Measurements from ENCODE around the gene IRF4.
A peak's percentile ranks its signal among the peaks of the same experiment; 100 is the strongest.

Gene IRF4

DNA sequence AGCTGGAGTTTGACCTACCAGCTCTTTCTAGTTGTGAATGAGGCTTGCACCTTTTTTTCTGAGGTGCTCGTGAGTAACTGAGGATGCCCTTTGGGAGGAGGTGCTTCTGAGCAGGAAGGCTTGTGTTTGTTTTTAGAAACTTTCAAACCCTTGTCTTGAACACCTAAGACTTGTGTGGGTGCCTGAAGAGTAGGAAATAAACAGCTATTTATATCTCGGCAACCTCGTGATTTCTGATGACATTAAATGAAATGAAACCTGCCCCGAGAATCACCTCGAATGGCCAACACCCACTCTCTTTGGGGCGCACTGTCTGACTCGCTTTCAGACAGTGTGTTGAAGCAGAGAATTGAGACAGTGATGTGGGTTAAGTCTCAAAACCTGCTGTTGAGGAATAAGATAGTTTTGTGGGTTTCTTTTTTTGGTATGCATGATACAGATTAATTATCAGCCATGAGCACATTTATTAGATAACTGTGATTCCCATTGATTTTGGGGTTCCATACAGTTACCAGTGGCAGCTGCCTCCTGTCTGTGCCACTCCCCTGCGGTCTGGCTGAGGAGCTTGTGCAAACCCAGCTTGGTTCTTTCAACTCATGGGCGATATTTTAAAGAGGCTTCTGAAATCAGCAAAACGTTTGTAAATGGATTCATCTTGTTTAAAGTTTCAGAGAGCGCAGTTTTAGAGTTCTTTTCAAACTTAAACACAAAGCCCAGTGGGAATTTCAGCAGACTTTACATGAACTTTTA is 8.4 kb downstream of the IRF4 start:
- no peak for DNase-seq

DNA sequence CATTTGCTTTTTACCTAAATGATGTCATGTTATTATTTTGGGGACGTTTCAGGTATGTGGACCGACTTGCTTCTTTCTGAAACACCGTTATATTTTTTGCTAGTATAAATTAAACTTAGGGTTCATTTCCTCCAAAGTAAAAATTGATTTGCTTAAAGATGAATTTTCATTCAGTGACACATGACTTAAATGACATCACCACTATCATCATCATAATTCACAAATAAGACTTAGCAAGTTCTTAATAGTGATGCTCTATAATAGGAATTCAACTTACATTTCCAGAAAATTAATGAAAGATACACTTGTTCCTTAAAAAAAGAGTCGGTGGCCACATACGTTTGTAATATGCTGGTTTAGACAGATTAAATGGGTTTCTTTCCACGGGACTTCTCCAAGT is 9.3 kb downstream of the IRF4 start:
- DNase-seq: no peak

DNA sequence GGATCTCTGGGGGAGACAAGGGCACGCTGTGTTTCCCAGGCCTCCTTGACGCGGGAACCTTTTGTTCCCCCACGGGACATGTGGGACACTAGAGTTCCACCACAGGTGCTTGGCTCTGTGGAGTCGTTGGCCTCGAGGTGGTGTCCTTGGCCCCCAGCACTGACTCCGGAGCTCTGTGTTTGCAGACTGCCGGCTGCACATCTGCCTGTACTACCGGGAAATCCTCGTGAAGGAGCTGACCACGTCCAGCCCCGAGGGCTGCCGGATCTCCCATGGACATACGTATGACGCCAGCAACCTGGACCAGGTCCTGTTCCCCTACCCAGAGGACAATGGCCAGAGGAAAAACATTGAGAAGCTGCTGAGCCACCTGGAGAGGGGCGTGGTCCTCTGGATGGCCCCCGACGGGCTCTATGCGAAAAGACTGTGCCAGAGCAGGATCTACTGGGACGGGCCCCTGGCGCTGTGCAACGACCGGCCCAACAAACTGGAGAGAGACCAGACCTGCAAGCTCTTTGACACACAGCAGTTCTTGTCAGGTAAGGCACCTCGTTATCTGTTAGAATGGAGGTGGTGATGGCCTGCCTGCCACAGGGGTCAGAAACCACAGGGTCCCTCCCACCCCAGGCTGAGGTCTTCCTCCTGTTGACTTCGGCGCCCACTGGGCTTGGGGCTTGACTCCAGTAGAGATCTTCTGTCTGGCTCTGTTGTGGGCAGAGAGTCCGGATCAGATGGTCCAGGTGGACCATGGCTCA is 9.9 kb downstream of the IRF4 start:
- DNase-seq: no peak

DNA sequence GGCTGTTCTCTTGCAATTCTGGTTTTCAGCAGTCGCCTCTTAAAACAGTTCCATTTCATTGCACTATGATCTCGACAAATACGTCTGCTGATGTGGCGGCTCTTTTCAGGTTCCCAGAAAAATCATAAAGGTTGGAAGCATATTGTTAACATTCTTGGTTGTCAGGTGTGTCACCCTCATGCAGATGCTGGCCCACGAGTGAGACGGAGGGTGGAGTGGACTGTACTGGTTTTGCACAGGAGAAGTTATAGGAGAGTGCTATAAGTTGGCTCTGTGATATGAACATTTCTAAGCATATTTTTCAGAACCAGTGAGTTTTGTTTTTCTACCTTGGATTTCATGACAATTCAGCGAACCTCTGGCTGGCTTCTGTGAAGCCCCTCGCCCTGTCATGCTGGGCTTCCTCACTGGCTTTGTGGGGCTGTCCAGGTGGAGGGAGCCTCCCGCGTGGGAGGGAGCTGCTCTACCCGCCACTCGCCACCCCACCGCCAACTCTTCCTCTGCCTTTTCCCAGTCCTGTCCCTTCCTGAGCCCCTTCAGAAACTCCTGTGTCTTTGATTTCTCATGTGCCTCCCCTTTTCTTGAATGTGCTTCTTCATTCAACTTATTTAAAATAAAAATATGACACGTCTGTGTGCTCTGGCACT is 10.6 kb downstream of the IRF4 start:
- no peak for DNase-seq

DNA sequence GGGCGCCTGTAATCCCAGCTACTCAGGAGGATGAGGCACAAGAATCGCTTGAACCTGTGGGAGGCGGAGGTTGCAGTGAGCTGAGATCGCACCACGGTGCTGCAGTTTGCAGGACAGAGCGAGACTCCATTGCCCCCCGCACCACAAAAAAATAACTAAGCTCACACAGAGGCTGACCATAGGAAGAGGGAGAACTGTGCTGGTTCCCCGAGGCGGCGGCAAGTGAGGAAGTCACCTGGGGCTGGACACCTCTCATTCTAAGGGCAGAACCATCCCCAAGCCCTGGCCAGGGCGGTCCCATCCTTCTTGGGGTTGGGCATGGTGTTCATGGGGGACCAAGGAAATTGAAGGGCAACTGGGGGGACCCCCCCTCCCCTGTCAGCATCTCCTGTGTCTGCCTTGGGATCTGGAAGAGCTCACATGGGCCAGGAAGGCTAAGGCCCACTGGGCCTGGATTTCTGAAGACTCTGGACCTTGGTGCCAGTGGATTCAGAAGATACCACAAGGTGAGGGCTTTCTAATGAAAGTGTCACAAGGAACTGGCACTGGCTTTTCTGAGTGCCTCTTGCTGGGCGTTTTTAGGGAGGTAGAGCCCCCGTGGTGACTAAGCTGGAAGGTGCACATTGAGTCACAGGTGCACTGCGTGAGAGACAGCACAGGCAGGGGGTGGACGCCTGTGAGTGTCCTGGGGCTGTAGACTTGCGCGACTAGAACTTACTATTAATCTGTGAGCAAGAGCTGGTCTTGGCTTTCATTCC is 11.5 kb downstream of the IRF4 start:
- DNase-seq: no peak

DNA sequence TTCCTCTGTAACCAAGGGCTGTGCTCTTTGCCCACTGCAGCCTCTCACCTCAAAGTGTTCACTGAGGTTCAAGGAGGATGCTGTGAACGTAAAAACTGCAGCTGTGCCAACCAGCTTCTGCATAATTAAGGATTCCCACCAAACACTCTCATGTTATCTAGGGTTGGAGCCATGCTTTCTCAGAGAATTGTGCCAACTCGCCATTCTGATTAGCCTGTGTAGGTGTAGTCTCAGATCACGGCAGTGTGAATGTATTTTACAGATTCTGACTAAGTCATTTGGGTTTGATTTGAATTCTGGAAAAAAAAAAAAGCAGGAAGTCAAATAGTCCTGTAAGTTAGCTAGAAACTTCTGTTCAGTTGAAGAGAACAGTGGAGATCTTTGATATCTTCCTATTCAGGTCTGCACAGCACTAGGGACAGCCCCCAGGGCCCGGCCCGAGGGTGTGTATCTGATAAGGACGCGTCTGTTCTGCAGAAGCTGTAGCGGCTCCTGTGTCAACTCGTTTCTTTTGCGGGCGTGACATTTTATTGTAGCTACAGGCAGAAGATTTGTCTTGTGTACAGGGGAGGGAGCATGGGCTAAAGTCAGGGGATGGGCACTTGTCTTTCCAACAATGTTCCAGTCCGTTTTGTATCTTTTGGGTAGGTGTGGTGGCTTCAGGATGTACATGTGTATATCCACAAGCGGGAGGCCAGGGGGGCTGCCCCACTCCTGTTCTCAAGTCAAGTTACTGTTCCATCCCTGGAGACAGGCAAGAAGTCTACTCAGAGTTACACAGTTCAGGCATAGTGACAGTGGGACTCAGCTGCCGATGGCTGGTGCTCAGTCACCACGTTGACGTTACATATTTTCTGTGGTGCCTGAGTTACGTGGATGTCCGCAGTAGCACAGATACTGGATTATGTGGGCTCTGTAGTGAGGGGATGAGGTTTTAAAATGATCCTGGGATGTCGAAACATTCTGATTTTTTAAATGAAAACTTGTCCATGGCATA is 12.4 kb downstream of the IRF4 start:
- no peak for DNase-seq

DNA sequence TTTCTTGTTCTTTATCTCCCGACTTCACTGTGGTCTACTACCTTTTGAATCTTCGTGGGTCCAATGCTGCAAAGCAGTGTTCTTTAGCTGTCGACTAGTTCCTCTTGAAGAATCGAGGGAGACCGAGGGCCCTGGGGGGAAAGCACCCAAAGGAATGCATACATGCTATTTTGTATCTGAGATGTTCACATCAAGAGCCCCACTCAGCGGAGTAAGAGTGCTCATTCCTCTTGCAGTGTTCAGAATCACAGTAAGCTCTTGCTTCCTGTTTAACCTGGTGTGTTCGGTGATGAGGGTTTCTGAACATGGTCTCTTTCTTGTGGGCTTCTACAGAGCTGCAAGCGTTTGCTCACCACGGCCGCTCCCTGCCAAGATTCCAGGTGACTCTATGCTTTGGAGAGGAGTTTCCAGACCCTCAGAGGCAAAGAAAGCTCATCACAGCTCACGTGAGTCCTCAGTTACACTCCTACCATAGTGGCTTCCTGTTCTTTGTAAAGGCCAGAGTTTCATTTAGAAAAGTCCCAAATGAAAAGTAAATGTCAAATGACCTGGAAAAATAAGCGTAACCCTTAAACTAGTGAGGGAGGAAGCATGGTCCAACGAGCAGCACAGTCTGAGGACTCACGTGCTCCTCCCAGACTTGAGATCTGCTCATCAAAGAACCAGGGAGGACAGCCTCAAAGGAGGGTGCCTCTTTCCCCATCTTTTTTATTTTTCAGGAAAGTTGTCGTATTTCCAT is 13.3 kb downstream of the IRF4 start:
- no peak for DNase-seq

DNA sequence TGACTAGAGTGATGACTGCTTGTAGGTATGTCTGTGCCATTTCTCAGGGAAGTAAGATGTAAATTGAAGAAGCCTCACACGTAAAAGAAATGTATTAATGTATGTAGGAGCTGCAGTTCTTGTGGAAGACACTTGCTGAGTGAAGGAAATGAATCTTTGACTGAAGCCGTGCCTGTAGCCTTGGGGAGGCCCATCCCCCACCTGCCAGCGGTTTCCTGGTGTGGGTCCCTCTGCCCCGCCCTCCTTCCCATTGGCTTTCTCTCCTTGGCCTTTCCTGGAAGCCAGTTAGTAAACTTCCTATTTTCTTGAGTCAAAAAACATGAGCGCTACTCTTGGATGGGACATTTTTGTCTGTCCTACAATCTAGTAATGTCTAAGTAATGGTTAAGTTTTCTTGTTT is 16.6 kb downstream of the IRF4 start:
- DNase-seq: no peak

DNA sequence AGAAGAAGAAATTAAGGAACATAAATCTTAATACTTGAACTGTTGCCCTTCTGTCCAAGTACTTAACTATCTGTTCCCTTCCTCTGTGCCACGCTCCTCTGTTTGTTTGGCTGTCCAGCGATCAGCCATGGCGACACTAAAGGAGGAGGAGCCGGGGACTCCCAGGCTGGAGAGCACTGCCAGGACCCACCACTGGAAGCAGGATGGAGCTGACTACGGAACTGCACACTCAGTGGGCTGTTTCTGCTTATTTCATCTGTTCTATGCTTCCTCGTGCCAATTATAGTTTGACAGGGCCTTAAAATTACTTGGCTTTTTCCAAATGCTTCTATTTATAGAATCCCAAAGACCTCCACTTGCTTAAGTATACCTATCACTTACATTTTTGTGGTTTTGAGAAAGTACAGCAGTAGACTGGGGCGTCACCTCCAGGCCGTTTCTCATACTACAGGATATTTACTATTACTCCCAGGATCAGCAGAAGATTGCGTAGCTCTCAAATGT is 17.1 kb downstream of the IRF4 start:
- no peak for DNase-seq

DNA sequence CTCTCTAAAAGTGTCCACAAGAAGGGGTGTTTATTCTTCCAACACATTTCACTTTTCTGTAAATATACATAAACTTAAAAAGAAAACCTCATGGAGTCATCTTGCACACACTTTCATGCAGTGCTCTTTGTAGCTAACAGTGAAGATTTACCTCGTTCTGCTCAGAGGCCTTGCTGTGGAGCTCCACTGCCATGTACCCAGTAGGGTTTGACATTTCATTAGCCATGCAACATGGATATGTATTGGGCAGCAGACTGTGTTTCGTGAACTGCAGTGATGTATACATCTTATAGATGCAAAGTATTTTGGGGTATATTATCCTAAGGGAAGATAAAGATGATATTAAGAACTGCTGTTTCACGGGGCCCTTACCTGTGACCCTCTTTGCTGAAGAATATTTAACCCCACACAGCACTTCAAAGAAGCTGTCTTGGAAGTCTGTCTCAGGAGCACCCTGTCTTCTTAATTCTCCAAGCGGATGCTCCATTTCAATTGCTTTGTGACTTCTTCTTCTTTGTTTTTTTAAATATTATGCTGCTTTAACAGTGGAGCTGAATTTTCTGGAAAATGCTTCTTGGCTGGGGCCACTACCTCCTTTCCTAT is 17.9 kb downstream of the IRF4 start:
- no peak for DNase-seq

DNA sequence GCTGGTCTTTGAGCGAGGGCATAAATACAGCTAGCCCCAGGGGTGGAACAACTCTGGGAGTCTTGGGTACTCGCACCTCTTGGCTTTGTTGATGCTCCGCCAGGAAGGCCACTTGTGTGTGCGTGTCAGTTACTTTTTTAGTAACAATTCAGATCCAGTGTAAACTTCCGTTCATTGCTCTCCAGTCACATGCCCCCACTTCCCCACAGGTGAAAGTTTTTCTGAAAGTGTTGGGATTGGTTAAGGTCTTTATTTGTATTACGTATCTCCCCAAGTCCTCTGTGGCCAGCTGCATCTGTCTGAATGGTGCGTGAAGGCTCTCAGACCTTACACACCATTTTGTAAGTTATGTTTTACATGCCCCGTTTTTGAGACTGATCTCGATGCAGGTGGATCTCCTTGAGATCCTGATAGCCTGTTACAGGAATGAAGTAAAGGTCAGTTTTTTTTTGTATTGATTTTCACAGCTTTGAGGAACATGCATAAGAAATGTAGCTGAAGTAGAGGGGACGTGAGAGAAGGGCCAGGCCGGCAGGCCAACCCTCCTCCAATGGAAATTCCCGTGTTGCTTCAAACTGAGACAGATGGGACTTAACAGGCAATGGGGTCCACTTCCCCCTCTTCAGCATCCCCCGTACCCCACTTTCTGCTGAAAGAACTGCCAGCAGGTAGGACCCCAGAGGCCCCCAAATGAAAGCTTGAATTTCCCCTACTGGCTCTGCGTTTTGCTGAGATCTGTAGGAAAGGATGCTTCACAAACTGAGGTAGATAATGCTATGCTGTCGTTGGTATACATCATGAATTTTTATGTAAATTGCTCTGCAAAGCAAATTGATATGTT is 19.2 kb downstream of the IRF4 start:
- no peak for DNase-seq

DNA sequence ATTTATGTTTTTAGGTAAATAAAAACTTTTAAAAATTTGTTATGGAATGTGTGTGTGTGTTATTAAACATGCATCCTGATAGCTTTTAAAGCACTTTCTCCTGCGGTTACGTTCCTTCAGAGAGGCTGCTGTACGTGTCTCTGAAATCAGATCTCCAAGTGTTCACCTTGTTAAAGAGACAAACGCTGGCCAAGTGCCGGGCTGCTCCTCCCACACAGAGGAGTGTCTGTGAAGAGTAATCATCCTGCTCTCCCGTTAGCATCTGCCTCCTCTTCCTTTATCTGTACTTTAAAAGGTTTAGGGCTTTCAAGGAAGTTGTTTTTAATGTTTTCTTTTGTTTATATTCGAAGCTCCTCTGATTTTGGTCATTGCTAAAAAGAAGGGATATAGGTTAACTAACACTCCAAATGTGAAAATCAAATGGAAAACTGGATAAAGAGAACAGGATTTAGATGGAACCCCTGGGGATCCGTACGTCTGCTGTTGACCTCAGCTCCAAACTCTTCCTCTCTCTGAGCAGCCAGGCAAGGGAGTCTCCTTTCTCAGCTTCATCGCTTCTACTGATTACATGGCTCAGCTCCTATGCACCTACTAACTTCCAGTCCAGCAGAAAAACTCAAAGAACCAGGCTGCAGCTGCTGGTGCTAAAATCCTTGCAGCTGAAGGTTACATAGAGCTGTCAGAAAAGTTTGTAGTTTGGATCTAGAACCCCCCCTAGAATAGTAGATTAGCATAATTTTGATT is 20.0 kb downstream of the IRF4 start:
- DNase-seq: peak; percentile 18

DNA sequence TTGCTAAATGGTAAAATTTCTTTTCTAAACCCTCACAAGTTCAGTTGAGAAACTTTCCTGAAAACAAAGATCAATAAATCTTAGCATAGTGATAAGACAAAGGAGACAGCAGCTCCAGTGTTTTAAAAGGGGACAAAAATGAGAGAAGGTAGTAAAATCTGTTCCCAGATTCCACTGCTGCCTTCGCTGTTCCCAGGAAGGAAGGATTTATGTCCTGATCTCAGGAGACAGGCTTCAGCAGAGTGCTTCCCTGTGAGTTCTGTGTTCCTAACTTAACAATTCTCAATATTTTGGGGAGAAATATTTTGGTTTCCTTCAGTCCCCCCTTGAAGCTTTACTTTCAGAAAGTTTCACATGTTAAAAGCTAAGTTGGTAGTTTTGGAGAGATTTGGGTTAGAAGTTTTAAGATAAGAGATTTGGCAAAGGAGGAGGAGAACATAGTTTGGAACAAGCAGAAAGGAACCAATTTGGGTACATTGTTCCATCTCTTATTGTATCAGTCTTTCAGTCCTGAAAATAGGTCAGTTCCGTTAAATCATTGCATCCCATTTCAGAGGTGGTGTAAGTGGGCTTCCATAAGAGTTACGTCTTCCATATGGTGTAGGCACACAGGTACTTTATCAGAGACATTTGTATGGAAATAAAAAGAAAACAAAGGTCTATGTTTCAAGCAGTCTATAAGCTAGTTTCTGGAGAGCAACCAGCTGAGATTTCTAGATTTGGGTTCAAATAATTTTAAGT is 20.8 kb downstream of the IRF4 start:
- DNase-seq: no peak

DNA sequence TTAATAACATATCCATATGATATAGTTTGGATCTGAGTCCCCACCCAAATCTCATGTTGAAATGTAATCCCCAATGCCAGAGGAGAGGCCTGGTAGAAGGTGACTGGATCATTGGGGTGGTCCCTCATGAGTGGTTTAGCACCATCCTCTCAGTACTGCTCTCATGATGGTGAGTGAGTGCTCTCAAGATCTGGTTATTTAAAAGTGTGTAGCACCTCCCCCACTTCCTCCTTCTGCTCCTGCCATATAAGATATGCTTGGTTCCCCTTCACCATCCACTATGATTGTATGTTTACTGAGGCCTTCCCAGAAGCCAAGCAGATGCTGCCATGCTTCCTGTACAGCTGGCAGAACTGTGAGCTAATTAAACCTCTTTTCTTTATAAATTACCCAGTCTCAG is 22.9 kb downstream of the IRF4 start:
- DNase-seq: no peak

DNA sequence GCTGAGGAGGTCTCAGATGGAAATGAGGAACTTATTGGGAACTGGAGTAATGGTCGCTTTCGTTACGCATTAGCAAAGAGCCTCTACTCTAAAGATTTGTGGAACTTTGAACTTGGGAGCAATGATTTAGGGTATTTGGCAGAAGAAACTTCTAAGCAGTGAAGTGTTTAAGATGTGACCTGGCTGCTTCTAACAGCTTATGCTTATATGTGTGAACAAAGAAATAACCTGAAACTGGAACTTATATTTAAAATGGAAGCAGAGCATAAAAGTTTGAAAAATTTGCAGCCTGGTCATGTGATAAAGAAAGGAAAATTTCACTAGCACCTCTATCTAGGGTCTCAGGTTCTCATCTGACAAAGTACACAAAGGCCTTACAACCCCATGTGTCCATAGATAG is 23.5 kb downstream of the IRF4 start:
- no peak for DNase-seq

DNA sequence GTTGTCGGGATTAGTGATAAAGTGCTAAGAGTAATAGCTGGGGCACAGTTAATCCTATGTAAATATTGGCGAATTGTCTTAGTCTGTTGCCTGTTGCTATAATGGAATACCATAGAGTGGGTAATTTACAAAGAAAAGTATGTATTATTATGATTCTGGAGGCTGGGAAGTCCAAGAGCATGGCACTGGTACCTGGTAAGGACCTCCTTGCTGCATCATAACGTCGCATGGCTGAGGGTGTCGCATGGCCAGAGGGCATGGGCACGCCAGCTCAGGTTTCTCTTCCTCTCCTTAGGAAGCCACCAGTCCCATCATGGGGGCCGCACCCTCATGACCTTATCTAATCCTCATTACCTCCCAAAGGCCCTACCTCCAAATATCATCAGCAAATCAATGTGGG is 29.7 kb downstream of the IRF4 start:
- no peak for DNase-seq

DNA sequence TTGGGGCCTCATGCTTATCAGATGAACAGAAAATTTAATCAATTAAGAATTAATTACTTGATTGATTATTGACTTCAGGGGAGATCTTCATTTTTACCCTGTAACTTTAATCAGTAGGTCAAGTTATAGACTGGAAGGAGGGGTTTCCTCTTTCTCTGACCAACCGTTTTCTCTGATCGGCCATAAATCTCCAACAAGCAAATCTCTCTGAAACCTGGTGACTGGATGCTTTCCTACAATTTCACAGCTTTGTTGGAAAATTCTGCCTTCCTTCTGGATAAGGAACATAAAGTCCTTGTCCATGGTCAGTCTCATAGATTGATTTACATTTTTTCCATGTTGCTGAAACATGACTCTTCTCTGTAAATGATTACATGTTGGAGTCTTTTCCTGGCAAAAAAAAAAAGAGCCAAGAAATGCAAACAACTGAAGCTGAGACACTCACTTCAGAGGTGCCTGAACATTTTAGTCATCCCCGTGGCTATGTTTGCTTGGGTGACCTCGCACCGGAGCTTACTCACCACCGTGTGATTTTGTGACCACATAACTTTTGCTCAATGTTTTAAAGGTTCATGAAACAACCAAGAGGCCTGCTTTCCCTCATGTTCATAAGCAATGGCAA is 31.0 kb downstream of the IRF4 start:
- DNase-seq: no peak
